A549 (cell line): Measurements from ENCODE around the gene GABRR1. TPM values are rescaled to one million over a fixed set of nuclear protein-coding genes. Genes with fewer than 3 reads are reported as not detected.

Source experiments
- ATAC-seq, 2 experiments: fragments of 200-7000 bp in 1 of 2; fragments of >200 bp in 1 of 2; cut with Nextera tagmentation in 1 of 2; cut with Tn5 transposase in 1 of 2; 3 replicates each; pipeline versions ENCODE4 v1.8.0 to v1.9.1; 2018 to 2020; ENCODE audit warnings: mild to moderate bottlenecking in 1 of 2, moderate library complexity in 1 of 2
- CTCF ChIA-PET: fragments of 300-600 bp; sonication (Branson Sonifier 250); formaldehyde crosslinking; extraction: SDS; loops from one replicate; lab custom pipeline; 2021; ENCODE audit warnings: antibody characterized with exemption, inconsistent platforms; lab: Yijun Ruan, JAX
- POLR2A ChIA-PET: fragments of 350-600 bp; formaldehyde crosslinking; extraction: SDS; loops from one replicate; lab custom pipeline; 2021; ENCODE audit warnings: antibody characterized with exemption, inconsistent platforms; lab: Yijun Ruan, JAX
- DNase-seq, 2 experiments: peaks; one replicate each; pipeline versions ENCODE4 v3.0.0 to v3.0.0-alpha.2; 2011 to 2016; ENCODE audit warnings: low read depth in 1 of 2, low spot score in 1 of 2
- FAIRE-seq: peaks from 2 replicates; lab custom pipeline; 2011; peaks lifted over from hg19 to GRCh38; lab: Jason Lieb, UNC
- H3K27ac ChIP-seq, 2 experiments: fragments of >200 bp; sonication (Bioruptor Twin); formaldehyde crosslinking; 3 replicates each; pipeline ENCODE4 v1.5.1; 2016 to 2017
- H3K4me1 ChIP-seq: fragments of >200 bp; sonication (Bioruptor Twin); formaldehyde crosslinking; 3 replicates; pipeline ENCODE4 v1.6.1; 2016
- H3K4me2 ChIP-seq: fragments of >200 bp; sonication (Bioruptor Twin); formaldehyde crosslinking; 3 replicates; pipeline ENCODE4 v1.6.1; 2016
- H3K4me3 ChIP-seq: fragments of >200 bp; sonication (Bioruptor Twin); formaldehyde crosslinking; 3 replicates; pipeline ENCODE4 v1.5.1; 2016
- H3K9me3 ChIP-seq: fragments of >200 bp; sonication (Bioruptor Twin); formaldehyde crosslinking; 3 replicates; pipeline ENCODE4 v1.6.1; 2016
- BHLHE40 ChIP-seq: IDR thresholded peaks from 2 replicates; pipeline ENCODE4 v1.6.1; 2012; ENCODE audit warnings: low read depth, low read length, inconsistent platforms
- CBX2 ChIP-seq: fragments of 200-600 bp; sonication (generic); IDR thresholded peaks from 2 replicates; pipeline ENCODE4 v1.6.1; 2016; ENCODE audit warnings: low read depth, mild to moderate bottlenecking, borderline replicate concordance
- CHD2 ChIP-seq: fragments of 150-350 bp; IDR thresholded peaks from 2 replicates; pipeline ENCODE4 v1.6.1; 2014; ENCODE audit warnings: low read length; ENCODE audit not compliant: partially characterized antibody
- CHD4 ChIP-seq: fragments of 200-600 bp; sonication (generic); IDR thresholded peaks from 2 replicates; pipeline ENCODE4 v1.6.1; 2016; ENCODE audit warnings: antibody characterized with exemption, mild to moderate bottlenecking, borderline replicate concordance
- CTCF ChIP-seq: fragments of >200 bp; sonication (Bioruptor Twin); formaldehyde crosslinking; IDR thresholded peaks from 3 replicates; pipeline ENCODE4 v1.5.1; 2016
- EHMT2 ChIP-seq: fragments of 200-600 bp; sonication (generic); IDR thresholded peaks from 2 replicates; pipeline ENCODE4 v1.6.1; 2016; ENCODE audit warnings: antibody characterized with exemption, low read depth, mild to moderate bottlenecking, moderate library complexity
- FOSB ChIP-seq: fragments of 250-450 bp; sonication (Bioruptor Pico); IDR thresholded peaks from 2 replicates; pipeline ENCODE4 v1.5.0; 2020; ENCODE audit warnings: mild to moderate bottlenecking, moderate library complexity
- FOXS1 ChIP-seq: fragments of 250-450 bp; sonication (Bioruptor Pico); IDR thresholded peaks from 2 replicates; pipeline ENCODE4 v1.5.0; 2020; ENCODE audit warnings: mild to moderate bottlenecking, moderate library complexity
- HOXA7 ChIP-seq: fragments of 250-450 bp; sonication (Bioruptor Pico); IDR thresholded peaks from 2 replicates; pipeline ENCODE4 v1.5.0; 2020; ENCODE audit warnings: mild to moderate bottlenecking, moderate library complexity
- JUNB ChIP-seq: fragments of >200 bp; sonication (Bioruptor Twin); formaldehyde crosslinking; IDR thresholded peaks from 2 replicates; pipeline ENCODE4 v1.6.1; 2016
- KDM5A ChIP-seq: fragments of 200-600 bp; sonication (generic); IDR thresholded peaks from 2 replicates; pipeline ENCODE4 v1.6.1; 2016; ENCODE audit warnings: antibody characterized with exemption, mild to moderate bottlenecking
- POLR2AphosphoS2 ChIP-seq: conservative IDR thresholded peaks from 2 replicates; pipeline ENCODE4 v1.6.1; 2012; ENCODE audit warnings: low read length, improper control_type of control experiment, inconsistent platforms
- RARB ChIP-seq: fragments of 250-450 bp; sonication (Bioruptor Pico); IDR thresholded peaks from 2 replicates; pipeline ENCODE4 v1.8.0; 2021; ENCODE audit warnings: mild to moderate bottlenecking, moderate library complexity
- RNF2 ChIP-seq: fragments of 200-600 bp; sonication (generic); IDR thresholded peaks from 2 replicates; pipeline ENCODE4 v1.6.1; 2016; ENCODE audit warnings: low read depth, mild to moderate bottlenecking, antibody characterized with exemption, moderate library complexity, borderline replicate concordance
- ZFP36 ChIP-seq: fragments of 450-650 bp; IDR thresholded peaks from 2 replicates; pipeline ENCODE4 v1.6.1; 2014; ENCODE audit warnings: borderline replicate concordance; ENCODE audit not compliant: partially characterized antibody
- ZNF302 ChIP-seq: fragments of 250-450 bp; sonication (Bioruptor Pico); IDR thresholded peaks from 2 replicates; pipeline ENCODE4 v1.9.0; 2021; ENCODE audit warnings: inconsistent platforms, mild to moderate bottlenecking, moderate library complexity
- WGBS: methylation state at CpG from one replicate; pipeline ENCODE4 v1.1.6; 2017; ENCODE audit errors: missing lambda C conversion rate; 5-methylcytosine and 5-hydroxymethylcytosine counted together
- polyA plus RNA-seq, 4 experiments: library from polyadenylated mRNA; depleted of rRNA in 3 of 4; stranded (reverse); fragments of >200 nt; fragmentation: RNase III in 1 of 4; extraction: RNeasy Plus Mini Kit Qiagen cat#74134 plus additional on column Dnase treatment in 1 of 4; gene quantifications; 2 replicates in 3 of 4; 3 replicates in 1 of 4; pipeline ENCODE4 v1.2.3, GENCODE V29; 2011 to 2017
- TF ChIP-seq, protein P1 (sequence below): fragments of 200-600 bp; sonication (generic); IDR thresholded peaks from 2 replicates; pipeline ENCODE4 v1.6.1; 2016; ENCODE audit warnings: antibody characterized with exemption, mild to moderate bottlenecking, moderate library complexity
- TF ChIP-seq, protein P2 (sequence below): IDR thresholded peaks from 2 replicates; pipeline ENCODE4 v1.6.1; 2012; ENCODE audit warnings: low read depth, borderline replicate concordance
- TF ChIP-seq, protein P3 (sequence below): fragments of >200 bp; sonication (Bioruptor Twin); formaldehyde crosslinking; IDR thresholded peaks from 2 replicates; pipeline ENCODE4 v1.6.1; 2016

Gene GABRR1
- polyA plus RNA-seq, 2 of the 4 experiments (the other 2 are of a cell fraction), result not detected

- Histone ChIP-seq H3K4me3 (no peak overlapping the region), H3K4me2 (no peak overlapping the region), H3K27ac (no peak overlapping the region), H3K4me1 (no peaks in the 10 kb centered on the region), H3K9me3 (no peaks in the 10 kb centered on the region)
- ChIA-PET POLR2A (no interaction called here), CTCF (interaction anchor here (0.6 to 2.0 kb wide), 2 partner anchors 20 to 1274 kb away, joined by 3 to 5 read pairs; no protein-coding TSS in a partner anchor)
- FAIRE-seq, result no peak
- DNase-seq, result no peak
- TF ChIP-seq ZNF302 (CRISPR knock-in tag) (no peak), RARB (no peak)
- TF ChIP-seq, protein P1, sequence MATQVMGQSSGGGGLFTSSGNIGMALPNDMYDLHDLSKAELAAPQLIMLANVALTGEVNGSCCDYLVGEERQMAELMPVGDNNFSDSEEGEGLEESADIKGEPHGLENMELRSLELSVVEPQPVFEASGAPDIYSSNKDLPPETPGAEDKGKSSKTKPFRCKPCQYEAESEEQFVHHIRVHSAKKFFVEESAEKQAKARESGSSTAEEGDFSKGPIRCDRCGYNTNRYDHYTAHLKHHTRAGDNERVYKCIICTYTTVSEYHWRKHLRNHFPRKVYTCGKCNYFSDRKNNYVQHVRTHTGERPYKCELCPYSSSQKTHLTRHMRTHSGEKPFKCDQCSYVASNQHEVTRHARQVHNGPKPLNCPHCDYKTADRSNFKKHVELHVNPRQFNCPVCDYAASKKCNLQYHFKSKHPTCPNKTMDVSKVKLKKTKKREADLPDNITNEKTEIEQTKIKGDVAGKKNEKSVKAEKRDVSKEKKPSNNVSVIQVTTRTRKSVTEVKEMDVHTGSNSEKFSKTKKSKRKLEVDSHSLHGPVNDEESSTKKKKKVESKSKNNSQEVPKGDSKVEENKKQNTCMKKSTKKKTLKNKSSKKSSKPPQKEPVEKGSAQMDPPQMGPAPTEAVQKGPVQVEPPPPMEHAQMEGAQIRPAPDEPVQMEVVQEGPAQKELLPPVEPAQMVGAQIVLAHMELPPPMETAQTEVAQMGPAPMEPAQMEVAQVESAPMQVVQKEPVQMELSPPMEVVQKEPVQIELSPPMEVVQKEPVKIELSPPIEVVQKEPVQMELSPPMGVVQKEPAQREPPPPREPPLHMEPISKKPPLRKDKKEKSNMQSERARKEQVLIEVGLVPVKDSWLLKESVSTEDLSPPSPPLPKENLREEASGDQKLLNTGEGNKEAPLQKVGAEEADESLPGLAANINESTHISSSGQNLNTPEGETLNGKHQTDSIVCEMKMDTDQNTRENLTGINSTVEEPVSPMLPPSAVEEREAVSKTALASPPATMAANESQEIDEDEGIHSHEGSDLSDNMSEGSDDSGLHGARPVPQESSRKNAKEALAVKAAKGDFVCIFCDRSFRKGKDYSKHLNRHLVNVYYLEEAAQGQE, result no peak
- no peak for ATAC-seq
- 85% methylated on average over 7 of the region's 7 CpGs for WGBS
Measured at GRCh38 chr6:89161326-89162046, 55.7 kb downstream of the GABRR1 start.

DNA sequence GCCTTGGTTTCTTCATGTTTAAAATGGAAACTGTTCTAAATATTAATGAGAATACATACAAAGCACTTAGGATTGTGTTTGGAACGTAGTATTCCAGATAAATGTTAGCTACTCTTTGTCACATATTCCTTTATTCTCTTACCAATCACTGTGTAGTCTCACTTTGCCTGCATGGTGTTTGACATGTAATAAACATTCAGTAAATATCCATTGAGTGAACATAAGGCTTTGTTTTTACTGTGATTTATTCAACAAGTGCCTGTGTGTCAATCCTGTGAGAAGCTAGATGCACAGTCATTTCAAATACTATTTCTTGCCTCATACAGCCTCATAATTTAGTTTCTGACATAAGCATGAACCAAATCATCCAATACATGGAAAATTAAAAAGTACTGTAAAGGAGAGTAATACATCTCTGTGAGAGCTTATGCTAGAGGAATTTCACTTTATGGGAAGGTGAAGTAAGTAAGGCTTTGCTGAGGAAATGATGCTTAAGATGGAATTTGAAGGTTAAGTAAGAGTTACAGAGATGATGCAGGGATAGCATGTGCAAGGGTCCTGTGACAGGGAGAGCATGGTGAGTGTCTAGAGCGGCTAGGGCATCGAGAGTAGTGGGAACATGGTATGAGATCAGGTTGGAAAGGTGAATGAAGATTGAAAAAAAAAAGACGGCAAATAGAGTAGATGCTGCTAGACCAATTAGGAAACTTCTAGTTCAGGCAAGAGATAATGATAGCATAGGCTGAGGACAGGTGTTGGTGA, 56.6 kb downstream of the GABRR1 start:
- no peaks in the 10 kb centered on the region for H3K4me1 ChIP-seq
- POLR2A ChIA-PET, result no interaction called here
- WGBS, result 91% methylated on average over 4 of the region's 4 CpGs
- FAIRE-seq (no peak), DNase-seq (no peak), ATAC-seq (no peak)
- H3K9me3 ChIP-seq, result no peaks in the 10 kb centered on the region
- H3K4me2 ChIP-seq, result no peak overlapping the region
- CTCF ChIA-PET, result interaction anchor here (1.5 kb wide), 1 partner anchor 178 kb away, joined by 4 read pairs; no protein-coding TSS in a partner anchor
- TF ChIP-seq CBX2, result no peak
- no peak for TF ChIP-seq FOXS1 (CRISPR knock-in tag)
- no peak overlapping the region for H3K27ac ChIP-seq
- no peak overlapping the region for H3K4me3 ChIP-seq

- CTCF ChIA-PET, result no interaction called here
- no peak overlapping the region for H3K4me2 ChIP-seq
- FAIRE-seq, result no peak
- no peak for ATAC-seq
- 97% methylated on average over 1 of the region's 1 CpG for WGBS
- no peak overlapping the region for H3K27ac ChIP-seq
- DNase-seq, result no peak
- no peak overlapping the region for H3K4me3 ChIP-seq
- H3K4me1 ChIP-seq, result no peaks in the 10 kb centered on the region
- H3K9me3 ChIP-seq, result no peaks in the 10 kb centered on the region
- POLR2A ChIA-PET, result no interaction called here
- TF ChIP-seq EHMT2 (no peak), KDM5A (no peak), HOXA7 (no peak), BHLHE40 (no peak), CHD4 (no peak), ZFP36 (no peak), CTCF (no peak), JUNB (no peak), FOSB (no peak), RNF2 (no peak), POLR2AphosphoS2 (no peak), RARB (no peak), CHD2 (no peak)
- TF ChIP-seq, protein P2, sequence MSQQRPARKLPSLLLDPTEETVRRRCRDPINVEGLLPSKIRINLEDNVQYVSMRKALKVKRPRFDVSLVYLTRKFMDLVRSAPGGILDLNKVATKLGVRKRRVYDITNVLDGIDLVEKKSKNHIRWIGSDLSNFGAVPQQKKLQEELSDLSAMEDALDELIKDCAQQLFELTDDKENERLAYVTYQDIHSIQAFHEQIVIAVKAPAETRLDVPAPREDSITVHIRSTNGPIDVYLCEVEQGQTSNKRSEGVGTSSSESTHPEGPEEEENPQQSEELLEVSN, result no peak
- TF ChIP-seq, protein P3, sequence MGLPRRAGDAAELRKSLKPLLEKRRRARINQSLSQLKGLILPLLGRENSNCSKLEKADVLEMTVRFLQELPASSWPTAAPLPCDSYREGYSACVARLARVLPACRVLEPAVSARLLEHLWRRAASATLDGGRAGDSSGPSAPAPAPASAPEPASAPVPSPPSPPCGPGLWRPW, result no peak
- TF ChIP-seq, all 56 proteins: peak for 0
Measured at GRCh38 chr6:89154131-89154530, 63.0 kb downstream of the GABRR1 start.
